ENCODE data around the gene MANBA. TPM values are rescaled to one million over a fixed set of nuclear protein-coding genes. Genes with fewer than 3 reads are reported as not detected.

Gene MANBA
- total RNA-seq, 1 experiment from 2014 or later = 21.4 TPM

- no peak overlapping the region for H3K4me2 ChIP-seq (ENCODE audit: insufficient read depth, insufficient read length, low read length)
- H3K9me3 ChIP-seq (ENCODE audit: control insufficient read depth, low read depth, low read length) = no peaks in the 10 kb centered on the region
- H3K79me1 ChIP-seq (ENCODE audit: insufficient read depth, low read depth, low read length, poor library complexity, severe bottlenecking) = no peaks in the 10 kb centered on the region
- no peak for DNase-seq
- no peaks in the 10 kb centered on the region; the same call in 1 of the 2 replicates for H3K4me1 ChIP-seq (ENCODE audit: insufficient read depth, low read length)
- H4K91ac ChIP-seq (ENCODE audit: insufficient read length, low read depth, low read length) = no peak overlapping the region
- no peaks in the 10 kb centered on the region for H4K20me1 ChIP-seq (ENCODE audit: control insufficient read depth, insufficient read depth, insufficient read length)
- Mint-ChIP-seq H3K27ac (no peak overlapping the region), H3K27me3 (ENCODE audit: low read depth) (no peaks in the 10 kb centered on the region), H3K4me1 (peaks cover 15 to 30% of the 10 kb centered on the region in 2 experiments), H3K4me3 (no peak overlapping the region), H3K9me3 (no peaks in the 10 kb centered on the region), H3K36me3 (ENCODE audit: insufficient read depth in 1 of 3, low read depth in 3 of 3) (peaks cover 27 to 77% (median 74%) of the 10 kb centered on the region in 3 experiments; a peak in 6 of 7 replicates)
- H2BK5ac ChIP-seq (ENCODE audit: insufficient read length, low read length) = no peak overlapping the region
- TF ChIP-seq CTCF (conservative IDR thresholded peaks at IDR 0.05) = no peak
- H2BK20ac ChIP-seq (ENCODE audit: low read depth, low read length, poor library complexity, severe bottlenecking) = no peak overlapping the region
- no peak overlapping the region for H3K27ac ChIP-seq (ENCODE audit: insufficient read length, low read depth, low read length)
- no peak overlapping the region for H3K4ac ChIP-seq (ENCODE audit: low read depth, low read length)
- H2BK120ac ChIP-seq (ENCODE audit: low read depth, low read length, poor library complexity, severe bottlenecking) = no peak overlapping the region
- no peak overlapping the region for H2AK5ac ChIP-seq (ENCODE audit: insufficient read length, low read length)
- H3K23ac ChIP-seq (ENCODE audit: insufficient read length, low read depth, low read length) = no peak overlapping the region
- H3K79me2 ChIP-seq (ENCODE audit: insufficient read depth, low read length) = no peaks in the 10 kb centered on the region
- H4K8ac ChIP-seq (replicated peaks; ENCODE audit: insufficient read length, low read depth, low read length) = no peak overlapping the region
- no peak overlapping the region for H2BK15ac ChIP-seq (ENCODE audit: low read depth, low read length)
- no CpG with 5 or more reads among the region's 2 CpGs for WGBS (ENCODE audit: extremely low coverage, insufficient read length, low lambda C conversion rate)
- H3K9ac ChIP-seq (ENCODE audit: extremely low read depth, insufficient read length, low read length) = no peak overlapping the region
- no peak overlapping the region for H3T11ph ChIP-seq (ENCODE audit: low read length)
- H3K14ac ChIP-seq (ENCODE audit: insufficient read depth, low read length) = no peak overlapping the region
- H3K23me2 ChIP-seq (ENCODE audit: insufficient read length, low read depth, low read length, poor library complexity, severe bottlenecking) = no peaks in the 10 kb centered on the region
- H4K5ac ChIP-seq (ENCODE audit: insufficient read length, low read depth, low read length) = no peak overlapping the region
- no peak overlapping the region for H2AFZ ChIP-seq (ENCODE audit: low read length)
- H2BK12ac ChIP-seq (ENCODE audit: insufficient read length, low read depth, low read length) = no peak overlapping the region
- H3K18ac ChIP-seq (ENCODE audit: insufficient read length, low read depth, low read length) = no peak overlapping the region
- H3K27me3 ChIP-seq (ENCODE audit: insufficient read depth, low read length) = no peaks in the 10 kb centered on the region
- no peak overlapping the region for H3K56ac ChIP-seq (ENCODE audit: insufficient read length, low read depth, low read length)
Measured at GRCh38 chr4:102799816-102800215, 39.0 kb upstream of the MANBA start.
